Measurements from ENCODE around the gene ADGRV1.
"Not testable (repeated sequence)": the region's sequence is repeated elsewhere in the genome, so short reads cannot be mapped to it uniquely, and the experiment has no call there.

Gene ADGRV1

DNA sequence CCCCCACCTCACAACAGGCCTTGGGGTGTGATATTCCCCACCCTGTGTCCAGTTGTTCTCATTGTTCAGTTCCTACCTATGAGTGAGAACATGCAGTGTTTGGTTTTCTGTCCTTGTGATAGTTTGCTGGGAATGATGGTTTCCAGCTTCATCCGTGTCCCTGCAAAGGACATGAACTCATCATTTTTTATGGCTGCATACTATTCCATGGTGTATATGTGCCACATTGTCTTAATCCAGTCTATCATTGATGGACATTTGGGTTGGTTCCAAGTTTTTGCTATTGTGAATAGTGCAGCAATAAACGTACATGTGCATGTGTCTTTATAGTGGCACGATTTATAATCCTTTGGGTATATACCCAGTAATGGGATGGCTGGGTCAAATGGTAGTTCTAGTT lies 41.7 kb downstream of the ADGRV1 start:
- not testable (repeated sequence) for DNase-seq (ENCODE audit: low read depth)

DNA sequence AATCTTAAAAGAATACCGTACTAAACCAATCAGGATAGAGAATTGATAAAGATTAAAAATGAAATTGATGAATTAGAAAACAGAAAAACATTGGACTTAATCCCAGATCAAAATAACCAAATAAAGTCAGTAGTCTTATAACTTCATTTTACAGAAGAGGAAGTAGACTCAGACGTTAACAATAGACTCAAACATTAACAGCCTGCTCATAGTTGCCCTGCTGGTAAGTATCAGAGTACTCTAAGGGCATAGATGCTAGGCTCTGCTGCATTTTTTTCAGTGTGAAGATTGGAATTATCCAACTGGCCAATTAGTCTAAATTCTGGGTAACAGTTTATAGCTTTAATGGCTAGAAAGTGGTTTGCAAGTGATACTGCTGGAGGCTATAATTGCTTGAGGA lies 42.9 kb downstream of the ADGRV1 start:
- no peak for DNase-seq (ENCODE audit: low read depth)

DNA sequence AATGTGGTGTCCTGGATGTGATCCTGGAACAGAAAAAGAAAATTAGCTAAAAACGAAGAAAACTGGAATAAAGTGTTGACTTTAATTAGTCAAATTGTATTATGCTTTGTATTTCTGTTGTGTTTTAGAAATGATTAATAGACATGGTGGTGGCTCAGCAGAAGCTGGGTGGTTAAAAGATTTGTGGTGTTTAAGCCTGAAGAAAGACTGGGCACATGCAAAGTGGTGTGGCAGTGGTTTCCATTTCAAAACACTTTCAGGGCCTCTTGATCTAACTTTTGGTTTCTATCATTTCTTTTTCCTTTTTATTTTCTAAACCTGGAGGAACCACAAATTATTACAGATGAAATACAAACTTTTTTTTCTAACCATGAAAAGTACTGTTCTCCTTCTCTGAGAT lies 44.1 kb downstream of the ADGRV1 start:
- no peak for DNase-seq (ENCODE audit: low read depth)

DNA sequence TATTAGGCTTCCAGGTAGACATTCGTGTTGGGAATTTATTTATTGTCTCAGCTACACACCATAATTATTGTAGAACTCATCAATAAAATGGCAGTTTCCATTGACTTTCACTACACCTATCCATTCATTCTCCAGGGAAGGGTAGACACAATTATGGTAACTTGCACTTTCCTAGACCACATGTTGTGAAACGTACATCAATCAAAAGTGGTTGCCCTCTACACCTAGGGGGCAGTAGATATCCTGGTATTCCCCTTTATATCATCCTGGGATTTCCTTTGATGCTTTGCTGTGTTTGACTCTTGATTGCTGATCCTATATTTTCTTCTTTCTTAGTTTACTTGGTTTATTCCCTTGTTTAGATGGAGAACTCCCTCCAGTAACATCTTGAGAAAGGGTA lies 47.9 kb downstream of the ADGRV1 start:
- DNase-seq (ENCODE audit: low read depth): no peak

DNA sequence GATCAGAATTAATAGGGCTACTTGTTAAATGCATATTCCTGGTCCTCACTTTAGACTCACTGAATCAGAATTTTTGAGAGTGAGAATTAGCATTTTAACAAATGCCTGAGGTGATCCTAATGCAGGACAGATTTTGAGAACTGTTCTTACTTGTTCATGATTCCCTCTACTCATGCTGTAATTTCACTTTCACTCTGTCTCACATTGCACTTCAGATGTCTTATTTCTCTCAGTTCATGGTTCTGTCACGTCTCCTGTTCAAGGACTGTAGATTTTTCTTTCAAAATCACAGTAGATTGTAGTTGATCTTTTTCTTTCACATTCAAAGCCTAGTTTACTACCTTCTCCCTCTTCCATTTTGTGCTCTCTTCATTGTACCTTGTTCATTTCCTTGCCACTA lies 54.3 kb downstream of the ADGRV1 start:
- DNase-seq (ENCODE audit: low read depth): no peak

DNA sequence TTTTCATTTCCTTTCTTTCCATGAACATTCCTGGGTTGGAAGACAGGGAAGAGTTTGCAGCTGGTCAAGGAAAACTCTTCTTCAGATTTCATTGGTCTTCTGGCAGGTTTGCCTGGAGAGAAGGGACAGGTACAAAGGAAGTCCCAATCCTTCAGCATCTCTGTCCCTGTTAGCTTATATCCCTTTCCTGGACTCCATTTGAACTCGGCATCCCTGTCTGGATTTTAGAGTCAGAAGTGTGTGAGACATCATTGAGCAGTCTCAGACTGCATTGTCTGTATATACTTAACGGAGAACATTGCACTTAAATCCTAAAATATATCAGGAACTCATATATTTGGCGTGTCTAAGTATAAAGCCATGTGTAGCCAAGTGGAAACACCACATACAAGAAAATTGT lies 54.9 kb downstream of the ADGRV1 start:
- no peak for DNase-seq (ENCODE audit: low read depth)

DNA sequence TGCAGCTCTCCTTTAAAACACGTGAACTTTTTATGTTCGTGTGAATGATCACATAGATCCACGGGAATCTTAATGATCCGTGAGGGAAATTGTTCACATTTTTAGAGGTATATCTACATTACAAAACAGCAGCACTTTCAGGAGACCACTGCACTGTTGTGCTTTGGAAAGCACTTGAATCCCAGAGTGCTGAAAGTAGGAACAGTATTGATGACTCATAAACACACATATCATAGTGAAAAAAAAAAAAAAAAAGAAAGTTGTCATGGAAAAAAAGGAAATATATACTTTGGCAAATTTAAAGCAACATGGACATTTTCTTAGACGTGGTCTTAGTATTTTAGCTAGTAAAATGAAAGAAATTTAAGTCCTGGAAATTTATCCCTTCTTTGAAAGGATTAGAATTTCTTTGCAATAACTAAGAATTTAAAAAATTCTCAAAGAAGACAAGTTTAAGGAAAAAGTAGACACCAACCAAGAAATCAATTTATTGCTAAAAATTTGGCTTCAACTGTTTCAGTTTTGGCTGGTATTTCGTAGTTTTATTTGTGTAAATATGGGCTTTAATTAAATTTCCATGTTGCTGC lies 55.4 kb downstream of the ADGRV1 start:
- DNase-seq (ENCODE audit: low read depth): no peak

DNA sequence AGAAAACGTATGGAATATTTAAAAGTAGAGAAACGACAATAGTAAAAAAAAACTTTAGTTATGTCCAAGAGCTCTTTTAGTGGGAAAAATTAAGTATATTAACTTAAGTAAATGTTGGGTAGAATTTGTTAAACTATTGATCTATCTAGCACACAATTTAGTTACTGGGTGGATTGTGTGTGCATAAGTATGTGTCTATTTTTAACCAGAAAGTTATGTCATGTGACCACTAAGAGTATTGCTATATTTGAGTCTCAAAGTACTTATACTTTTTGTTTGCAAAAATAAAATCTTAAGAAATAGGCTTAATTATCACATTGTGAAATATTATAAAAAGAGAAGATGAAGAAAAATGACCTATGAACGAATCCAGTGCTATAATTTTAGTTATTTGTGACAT lies 56.8 kb downstream of the ADGRV1 start:
- no peak for DNase-seq (ENCODE audit: low read depth)

DNA sequence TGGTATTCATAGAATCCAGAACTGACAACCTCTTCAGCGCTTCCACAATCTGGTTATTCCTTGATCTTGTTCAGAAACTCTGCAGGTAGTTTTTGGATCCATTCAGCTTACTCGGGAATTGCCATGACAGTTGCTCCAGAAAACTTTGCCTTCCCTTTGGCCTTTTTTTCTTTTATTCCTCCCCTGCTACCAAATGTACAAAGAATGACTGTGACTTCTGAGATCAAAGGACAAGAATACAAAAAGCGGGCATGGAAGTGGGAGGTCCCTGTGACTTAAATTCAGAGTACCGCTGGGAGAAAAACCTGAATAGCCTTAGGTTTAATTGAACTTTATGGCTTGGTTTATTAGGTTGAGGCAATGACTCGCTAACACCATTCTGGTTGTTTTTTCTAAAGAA lies 59.5 kb downstream of the ADGRV1 start:
- no peak for DNase-seq (ENCODE audit: low read depth)

DNA sequence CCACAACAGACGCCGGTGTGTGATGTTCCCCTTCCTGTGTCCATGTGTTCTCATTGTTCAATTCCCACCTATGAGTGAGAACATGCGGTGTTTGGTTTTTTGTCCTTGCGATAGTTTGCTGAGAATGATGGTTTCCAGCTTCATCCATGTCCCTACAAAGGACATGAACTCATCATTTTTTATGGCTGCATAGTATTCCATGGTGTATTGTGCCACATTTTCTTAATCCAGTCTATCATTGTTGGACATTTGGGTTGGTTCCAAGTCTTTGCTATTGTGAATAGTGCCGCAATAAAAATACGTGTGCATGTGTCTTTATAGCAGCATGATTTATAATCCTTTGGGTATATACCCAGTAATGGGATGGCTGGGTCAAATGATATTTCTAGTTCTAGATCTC lies 61.2 kb downstream of the ADGRV1 start:
- not testable (repeated sequence) for DNase-seq (ENCODE audit: low read depth)

DNA sequence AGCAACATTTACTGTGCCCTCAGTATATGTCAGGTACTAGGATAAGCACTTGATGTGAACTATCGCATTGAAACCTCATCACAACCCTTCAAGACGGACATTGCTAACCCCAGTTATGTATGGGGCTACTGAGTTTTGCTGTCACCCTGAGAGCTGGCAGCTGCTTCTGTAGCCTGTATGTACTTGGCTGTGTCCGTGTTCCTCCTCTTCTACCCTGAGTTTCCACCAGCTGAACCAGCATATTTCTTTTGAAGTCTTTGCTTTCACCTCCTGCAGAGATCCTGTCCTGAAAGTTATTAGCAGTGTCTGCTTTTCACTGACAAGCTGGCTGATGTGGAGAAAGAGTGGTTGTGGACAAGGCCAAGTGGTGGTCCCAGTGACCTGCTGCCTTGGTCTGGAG lies 63.3 kb downstream of the ADGRV1 start:
- DNase-seq (ENCODE audit: low read depth): no peak

DNA sequence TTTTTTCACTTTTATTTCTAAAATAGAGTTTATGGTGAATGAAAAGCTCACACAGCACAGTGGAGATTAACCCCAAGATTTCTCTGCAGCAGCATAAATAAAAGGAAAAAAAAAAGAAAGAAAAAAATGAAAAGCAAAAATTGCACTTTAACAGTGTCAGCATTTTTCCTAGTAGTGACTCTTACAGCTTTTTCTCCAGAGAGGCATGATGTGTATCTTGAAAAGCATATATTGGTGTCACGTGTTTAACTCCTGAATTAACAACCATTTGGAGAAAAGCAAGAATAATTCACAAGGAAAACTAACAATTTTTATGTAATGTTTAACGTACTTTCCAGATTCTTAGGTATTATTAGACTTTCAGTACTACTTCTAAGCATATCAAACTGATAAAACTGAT lies 67.9 kb downstream of the ADGRV1 start:
- DNase-seq (ENCODE audit: low read depth): no peak

DNA sequence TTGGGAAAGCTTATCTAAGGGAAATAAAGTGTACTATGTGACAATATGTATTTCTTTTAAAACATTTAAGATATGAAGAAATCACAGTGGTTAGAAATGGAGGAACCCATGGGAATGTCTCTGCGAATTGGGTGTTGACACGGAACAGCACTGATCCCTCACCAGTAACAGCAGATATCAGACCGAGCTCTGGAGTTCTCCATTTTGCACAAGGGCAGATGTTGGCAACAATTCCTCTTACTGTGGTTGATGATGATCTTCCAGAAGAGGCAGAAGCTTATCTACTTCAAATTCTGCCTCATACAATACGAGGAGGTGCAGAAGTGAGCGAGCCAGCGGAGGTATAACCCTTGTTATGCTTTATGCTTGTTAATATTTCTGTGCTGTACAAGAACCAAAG lies 69.9 kb downstream of the ADGRV1 start:
- no peak for DNase-seq (ENCODE audit: low read depth)

DNA sequence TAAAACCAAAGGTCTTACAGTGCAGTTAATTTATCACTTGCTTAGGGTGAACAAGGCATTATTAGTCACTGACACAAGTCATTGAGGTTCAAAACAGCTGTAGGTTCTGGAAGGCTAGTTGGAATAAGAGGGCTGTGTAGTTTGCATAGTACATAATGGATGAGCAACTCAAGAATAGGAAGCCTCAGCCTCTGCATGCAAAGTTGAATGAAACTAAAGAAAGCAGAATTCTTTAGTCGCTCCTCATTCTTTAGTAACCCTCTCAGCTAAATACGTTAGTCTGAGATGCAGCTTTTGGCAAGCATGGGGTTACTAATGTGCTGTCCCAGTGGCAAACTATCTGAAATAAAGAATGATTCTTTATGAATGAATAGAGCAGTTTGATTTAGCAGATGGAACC lies 74.2 kb downstream of the ADGRV1 start:
- no peak for DNase-seq (ENCODE audit: low read depth)

DNA sequence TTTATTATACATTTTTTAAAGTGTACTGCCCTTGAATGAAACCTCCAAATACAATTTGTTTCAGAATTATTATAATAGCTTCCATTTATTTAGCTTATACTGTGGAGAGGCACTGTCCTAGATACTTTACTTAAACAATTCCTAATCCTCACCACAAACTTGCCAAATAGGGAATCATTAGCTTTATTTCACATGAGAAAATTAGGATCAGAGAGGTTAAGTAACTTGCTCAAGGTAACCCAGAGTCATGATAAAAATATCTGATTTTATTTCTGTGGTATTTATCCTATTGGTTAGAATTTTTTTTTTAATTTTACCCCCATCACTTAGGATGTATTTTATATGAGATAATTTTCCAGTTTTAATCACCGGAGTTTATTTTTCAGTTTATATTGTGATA lies 78.4 kb downstream of the ADGRV1 start:
- no peak for DNase-seq (ENCODE audit: low read depth)

DNA sequence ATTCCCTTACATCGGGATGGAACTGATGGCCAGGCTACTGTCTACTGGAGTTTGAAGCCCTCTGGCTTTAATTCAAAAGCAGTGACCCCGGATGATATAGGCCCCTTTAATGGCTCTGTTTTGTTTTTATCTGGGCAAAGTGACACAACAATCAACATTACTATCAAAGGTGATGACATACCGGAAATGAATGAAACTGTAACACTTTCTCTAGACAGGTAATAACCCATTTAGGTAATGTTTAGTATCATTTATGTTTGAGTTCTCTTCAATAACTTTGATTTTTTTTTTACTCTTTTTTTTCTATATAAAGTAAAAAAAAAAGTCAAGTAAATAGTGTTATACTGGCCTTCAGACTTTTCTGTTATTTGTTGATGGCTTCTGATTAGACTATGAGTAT lies 79.1 kb downstream of the ADGRV1 start:
- DNase-seq (ENCODE audit: low read depth): no peak

DNA sequence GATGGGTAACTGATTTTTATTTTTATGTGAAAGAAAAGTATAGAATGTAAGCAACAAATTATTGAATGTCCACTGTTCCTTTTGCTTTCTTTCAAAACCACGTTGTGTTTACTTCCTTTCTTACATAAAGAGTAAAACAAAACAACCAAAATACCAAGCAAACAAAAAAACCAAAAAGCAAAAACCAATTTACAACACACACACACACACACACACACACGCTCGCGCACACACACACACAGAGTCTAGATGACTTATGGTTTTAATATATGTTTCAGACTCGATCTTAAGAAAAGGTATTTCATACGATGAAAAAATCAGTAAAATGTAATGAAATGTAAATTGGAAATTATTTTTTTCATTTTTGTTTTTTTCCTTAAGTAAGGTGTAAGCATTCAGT lies 80.3 kb downstream of the ADGRV1 start:
- no peak for DNase-seq (ENCODE audit: low read depth)

DNA sequence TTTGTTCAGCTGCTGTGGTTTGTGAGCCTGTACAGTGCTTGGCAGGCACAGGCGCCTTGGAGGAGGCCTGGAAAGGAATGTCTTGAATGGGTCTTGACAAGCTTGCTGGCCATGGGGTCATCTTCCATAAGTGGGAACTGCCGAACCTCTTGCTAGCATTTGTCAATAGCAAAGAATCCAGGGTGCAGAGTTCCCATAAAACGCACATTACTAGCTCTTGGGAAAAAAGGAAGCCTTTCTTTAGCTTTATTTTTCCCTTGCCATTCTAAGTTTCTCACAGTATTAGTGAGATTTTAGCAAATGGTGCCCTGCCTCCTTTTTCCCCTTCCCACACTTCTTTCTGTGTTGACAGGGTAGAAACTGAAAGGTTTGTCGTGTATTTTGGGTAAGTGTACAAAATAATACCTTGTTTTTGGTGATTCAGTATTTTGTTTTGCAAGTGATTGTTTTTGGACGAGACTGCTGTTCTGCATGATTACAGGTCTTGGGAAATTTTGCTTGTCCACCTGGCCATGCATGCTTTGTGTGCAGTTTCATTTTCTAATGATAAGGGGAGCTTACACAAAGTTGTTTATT lies 82.0 kb downstream of the ADGRV1 start:
- DNase-seq (ENCODE audit: low read depth): no peak

DNA sequence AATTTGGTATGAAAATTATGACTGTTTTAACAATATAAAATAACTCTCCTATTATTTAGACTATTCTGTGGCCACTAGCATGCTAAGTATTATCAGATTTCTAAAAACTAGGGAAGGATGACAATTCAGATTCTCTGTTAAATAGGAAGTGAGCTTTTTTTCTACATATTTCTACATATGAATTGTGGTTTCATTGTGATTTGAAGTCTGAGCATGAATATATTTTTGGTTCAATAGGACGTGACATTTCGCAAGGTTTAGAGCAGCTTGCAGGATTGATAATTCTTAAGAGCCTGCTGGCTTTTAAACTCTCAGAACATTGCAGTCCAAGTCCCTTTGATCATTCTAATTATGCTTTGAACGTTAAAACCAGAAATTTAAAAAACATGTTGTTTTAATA lies 82.9 kb downstream of the ADGRV1 start:
- DNase-seq (ENCODE audit: low read depth): no peak

DNA sequence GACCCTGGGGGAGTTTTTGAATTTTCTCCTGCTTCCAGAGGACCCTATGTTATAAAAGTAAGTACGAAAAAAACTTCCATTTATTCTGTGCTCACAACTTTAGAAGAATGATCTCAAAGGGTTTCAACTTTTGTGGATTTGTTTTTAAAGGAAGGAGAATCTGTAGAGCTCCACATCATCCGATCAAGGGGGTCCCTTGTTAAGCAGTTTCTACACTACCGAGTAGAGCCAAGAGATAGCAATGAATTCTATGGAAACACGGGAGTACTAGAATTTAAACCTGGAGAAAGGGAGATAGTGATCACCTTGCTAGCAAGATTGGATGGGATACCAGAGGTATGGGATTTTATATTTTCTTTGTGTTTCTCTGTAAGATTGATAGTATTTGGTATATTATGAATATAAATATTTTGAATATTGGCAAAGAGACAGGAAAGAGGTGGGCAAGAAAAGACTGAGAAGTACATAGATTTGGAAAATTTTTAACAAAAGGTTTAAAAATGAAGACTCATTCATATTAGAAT lies 84.2 kb downstream of the ADGRV1 start:
- no peak for DNase-seq (ENCODE audit: low read depth)

DNA sequence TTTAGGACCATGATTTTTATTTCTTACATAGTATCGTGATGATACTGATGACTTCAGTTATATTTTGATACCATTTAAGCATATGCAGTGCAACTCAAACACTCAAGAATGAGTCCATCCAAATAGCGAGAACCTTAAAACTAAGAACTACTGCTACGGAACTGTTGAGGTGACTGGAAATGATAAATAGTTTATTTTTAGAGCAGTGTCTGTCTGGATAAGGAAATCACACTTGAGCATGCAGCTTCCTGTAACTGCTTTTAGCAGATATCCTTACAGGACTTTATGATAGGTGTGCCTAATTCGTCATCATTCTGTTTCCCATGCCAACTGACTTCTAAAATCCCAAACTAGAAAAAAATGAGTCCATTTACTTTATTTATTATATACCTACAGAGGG lies 85.5 kb downstream of the ADGRV1 start:
- no peak for DNase-seq (ENCODE audit: low read depth)

DNA sequence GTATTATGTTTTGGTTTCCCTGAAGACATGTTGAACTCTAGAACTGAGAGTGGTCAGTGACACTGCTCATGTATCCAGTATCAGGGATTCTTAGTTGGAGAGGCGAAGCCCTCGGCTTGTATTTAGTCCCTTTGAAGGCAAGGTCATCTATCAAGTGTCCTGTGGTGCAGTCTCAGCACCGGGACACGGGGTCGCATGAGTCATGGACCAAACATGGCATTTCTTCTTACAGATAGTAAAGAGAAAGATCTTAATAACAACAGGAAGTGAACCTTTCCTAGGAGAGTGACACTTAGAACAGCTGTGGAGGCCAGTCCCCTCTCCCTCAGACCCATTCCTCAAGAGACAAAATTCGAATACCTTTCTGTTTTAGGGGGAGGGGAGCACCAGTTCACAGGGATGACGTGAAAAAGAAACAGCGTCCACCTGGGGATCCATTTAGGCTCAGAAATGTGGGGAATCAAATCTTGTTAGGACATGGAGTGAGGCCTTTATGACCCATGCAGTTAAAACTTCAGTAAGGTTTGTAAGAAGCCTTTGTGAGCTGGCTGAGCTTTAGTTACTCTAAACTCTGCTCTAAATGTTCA lies 86.5 kb downstream of the ADGRV1 start:
- DNase-seq (ENCODE audit: low read depth): no peak

DNA sequence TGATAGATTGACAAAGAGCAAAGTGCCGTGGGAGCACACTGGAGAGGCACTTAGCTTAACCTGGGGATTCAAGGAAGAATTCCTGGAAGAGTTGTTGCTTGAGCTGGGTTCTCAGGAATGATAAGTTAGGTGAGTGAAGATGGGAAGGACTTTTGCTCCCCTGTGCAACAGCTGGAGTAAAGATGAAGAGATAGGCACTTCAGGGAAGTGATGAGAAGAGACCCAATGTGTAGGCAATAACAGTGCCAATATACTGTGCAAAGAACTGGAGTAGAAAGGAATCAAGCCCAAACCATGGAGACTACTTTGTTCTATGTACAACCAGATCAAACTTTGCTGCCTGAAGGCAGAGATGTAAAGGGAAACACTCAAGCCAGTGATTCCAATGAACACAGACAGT lies 92.2 kb downstream of the ADGRV1 start:
- DNase-seq (ENCODE audit: low read depth): no peak

DNA sequence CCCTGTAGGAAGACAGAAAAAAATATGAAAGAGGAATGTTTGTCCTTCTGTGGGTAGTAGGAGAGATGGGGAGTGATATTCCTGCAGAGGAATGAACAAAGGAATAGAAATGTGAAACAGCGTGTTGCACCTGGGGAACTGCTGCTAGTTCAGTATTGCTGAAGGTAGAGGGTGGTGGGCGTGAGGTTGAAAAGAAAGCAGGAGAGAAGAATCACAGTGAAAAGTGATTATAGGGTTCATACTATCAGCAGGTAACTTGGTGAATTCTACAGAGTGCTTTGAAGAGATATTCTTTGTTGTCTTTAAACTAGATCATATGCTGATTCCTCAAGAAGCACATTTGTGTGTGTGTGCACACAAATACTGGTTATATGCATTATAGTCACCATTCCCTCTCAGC lies 95.6 kb downstream of the ADGRV1 start:
- no peak for DNase-seq (ENCODE audit: low read depth)
